GM18861 (cell line): ENCODE results near the gene SERINC1.
"Not testable (repeated sequence)": the region's sequence is repeated elsewhere in the genome, so short reads cannot be mapped to it uniquely, and the experiment has no call there.

ENCODE experiments used
- ATAC-seq: cut with Tn5 transposase; IDR thresholded peaks from one replicate; pipeline ENCODE4 v1.9.1; 2021; ENCODE audit not compliant: unreplicated experiment

Gene SERINC1

DNA sequence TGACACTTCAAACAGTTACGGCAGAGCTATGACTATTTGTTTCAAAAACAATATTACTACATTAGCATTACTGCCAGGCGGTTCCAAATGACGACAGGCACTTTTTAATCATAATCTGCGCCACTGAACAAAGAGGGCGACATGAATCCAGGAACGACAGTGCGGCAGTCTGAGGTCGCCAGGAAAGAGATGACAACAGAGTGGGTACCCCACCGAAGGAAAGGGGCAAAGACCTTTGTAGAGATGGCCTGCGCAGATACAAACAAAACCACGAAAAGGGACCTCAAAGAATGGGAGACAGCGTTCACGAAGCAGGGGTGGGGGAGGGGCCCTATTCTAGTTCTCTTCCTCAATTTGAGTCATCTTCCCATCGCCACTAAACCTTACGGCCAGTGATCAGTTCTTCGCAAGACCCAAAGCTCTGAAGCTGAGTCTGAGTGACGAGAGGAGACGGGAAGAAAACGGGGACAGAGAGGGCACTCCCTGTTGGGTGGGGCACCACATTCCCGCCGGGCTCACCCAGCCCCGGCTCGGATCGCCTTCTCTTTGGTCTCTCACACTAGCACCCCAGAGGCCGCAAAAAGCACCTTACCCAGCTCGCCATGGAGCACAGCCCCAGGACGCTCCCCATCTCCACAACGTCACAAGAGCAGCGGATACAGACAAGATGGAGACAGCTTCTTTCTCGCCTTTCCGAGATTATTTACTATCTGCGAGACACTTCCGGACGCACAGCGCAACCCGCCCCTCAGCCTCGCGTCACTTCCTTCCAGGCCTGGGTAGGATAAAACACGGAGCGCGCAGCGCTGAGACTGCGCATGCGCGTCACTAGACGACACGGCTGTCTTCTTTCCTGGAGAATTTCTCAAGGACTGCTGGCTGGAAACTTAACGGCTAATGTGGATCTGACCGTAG lies at the start of gene SERINC1:
Gene SERINC1, minus strand, starts transcription at position 701 of the 915 bp plus-strand sequence. Its CDS starts 70 bp downstream, at position 631.
- peak; percentile 99 for ATAC-seq

DNA sequence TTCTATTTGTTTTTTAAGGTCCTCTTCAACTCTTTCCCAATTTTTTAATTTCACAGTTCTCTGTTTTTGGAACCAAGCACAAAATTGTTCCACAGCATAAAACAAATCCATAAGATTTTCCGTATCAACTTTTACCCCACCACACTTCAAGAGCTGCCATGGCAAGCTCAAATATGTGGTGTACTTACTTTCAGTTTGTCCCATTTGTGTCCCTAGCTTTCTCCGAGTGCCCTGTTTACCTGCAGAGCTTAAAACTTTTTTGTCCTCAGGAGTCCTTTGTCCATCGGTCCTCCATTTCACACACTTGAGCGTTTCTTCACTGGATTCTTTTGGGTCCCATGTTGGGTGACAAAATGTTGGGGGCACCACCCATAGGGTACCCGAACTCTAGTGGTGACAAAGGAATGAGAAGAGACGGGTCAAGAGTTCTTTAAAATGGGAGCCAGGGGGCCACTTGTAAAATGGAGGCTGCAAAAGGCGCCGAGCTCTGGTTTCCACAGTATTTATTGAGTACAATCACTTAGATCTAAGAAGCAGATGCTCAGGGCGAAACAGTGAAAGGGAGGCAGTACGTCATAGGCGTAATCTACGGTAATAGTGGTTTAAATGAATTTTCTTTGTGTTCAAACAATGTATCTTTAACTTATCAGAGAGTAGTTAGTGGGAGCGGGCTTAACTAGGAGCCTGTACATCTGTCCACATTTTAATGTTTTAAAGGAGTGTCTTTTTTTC lies 39.8 kb upstream of the SERINC1 start:
- no peak for ATAC-seq

DNA sequence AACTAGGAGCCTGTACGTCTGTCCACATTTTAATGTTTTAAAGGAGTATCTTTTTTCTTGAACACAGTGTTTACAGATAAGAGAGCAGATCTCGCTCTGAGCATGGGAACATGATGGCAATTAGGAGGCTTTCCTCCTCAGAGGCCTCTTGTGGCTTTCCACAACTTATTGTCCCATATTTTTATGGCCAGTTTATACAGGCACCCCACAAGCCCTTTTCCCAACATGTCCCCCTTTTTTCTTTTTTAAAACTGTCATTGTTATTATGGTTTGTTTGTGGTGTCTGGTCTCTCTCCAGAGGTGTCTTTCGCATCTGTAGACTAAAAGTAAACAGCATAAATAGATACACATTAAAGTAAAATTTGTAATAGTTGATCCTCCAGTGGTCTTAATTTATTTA lies 33.6 kb upstream of the SERINC1 start:
- ATAC-seq: not testable (repeated sequence)

DNA sequence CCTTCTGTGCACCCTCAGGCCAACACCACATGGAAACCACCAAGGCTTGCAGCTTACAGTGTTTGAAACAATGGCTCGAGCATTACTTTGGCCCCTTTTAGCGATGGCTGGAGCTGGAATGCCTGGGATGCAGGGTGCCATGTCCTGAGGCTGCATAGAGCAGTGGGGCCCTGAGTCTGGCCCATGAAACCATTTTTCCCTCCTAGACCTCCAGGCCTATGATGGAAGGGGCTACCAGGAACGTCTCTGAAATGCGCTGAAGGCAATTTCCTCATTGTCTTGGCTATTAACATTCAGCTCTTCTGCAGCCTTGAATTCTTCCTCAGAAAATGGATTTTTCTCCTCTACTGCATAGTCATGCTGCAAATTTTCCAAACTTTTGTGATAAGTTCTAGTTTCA lies 29.9 kb upstream of the SERINC1 start:
- no peak for ATAC-seq

DNA sequence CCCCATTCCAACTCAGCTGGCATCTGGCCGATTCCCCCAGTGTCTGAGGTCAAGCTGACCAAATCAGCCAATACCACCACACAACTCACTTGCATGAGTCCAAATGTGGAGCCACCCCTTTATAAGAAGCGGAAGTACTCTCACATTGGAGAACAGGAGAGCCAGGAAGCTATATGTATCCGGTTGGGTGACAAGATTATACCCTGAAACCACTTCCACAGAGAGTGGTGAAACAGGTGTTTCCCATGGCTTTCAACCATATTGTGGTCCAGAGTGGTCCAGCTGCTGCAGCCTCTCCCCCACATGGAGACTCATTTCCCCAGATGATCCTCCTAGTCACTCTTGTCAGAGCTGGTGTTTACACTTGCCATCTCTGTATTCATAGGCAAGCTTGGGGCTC lies 24.0 kb upstream of the SERINC1 start:
- ATAC-seq: no peak

DNA sequence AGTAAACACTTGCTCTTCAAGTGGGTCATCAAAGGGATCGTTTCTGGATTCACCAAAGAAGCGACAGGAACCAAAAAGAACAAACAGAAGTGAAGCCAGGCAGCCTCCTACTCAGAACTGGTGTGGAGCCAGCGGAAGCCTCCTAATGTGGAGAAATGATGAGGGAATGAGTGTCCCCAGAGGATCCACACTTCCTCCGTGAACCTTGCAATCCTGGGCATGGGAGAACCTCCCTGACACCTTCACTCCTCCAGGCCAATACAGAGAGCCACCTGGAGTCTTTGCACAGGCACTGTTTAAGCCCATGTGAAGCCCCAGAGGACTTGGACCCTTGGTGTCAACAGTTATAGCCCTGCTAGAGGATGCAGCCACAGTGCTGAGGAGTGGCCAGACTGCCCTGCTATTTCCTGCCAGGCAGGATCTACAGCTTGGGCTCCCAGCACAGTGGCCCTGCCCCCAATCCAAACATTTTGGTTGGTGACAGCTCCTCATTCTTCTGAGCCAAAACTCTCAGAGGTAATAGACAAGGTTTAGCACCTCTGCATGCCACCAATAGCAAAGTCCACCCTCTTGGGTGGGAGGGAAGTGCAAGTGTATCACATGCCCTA lies 23.2 kb upstream of the SERINC1 start:
- ATAC-seq: no peak

DNA sequence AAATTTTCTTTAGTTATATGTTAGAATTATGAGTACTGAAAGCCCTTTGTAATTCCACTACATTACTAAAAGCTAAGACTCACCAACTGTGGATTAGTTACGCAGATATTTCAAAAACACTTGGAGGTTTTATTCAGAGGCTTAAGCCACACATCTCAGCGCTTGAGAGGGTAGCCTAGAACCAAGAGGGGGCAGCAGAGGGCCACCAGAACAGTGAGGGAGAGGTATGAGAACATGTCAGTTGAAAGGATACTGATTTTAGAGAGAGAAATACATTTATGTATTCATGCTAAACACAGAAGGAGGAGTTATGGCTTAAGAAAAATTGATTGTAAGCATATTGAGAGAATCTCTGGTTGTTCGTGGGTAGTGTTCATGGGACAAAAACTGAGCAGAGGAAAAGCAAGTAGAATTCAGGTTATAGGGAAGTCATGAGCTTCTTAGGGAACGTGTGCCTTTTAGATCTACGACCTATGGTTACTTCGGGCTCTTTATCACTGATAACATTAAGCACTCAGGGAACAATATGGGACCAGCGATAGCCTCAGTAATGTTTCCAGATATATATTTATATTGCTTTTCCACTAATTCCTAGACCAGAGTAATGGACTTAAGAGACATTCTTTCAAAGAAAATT lies 20.4 kb upstream of the SERINC1 start:
- peak; percentile 98 for ATAC-seq

DNA sequence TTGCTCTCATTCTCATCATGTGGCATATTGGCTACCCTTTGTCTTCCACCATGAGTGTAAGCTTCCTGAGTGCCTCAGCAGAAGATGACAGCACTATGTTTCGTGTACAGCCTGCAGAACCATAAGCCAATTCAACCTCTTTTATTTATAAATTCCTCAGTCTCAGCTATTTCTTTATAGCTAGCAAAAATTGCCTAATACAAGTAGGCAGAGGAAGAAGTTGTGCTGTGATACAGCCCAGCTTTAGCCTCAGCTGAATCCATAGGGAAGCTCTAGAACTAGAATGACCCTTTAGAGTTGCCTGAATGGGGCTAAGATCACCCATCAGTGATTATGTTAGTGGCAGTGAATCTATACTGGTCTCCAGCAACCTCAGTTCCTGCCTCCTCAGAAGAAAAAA lies 19.0 kb upstream of the SERINC1 start:
- ATAC-seq: no peak

DNA sequence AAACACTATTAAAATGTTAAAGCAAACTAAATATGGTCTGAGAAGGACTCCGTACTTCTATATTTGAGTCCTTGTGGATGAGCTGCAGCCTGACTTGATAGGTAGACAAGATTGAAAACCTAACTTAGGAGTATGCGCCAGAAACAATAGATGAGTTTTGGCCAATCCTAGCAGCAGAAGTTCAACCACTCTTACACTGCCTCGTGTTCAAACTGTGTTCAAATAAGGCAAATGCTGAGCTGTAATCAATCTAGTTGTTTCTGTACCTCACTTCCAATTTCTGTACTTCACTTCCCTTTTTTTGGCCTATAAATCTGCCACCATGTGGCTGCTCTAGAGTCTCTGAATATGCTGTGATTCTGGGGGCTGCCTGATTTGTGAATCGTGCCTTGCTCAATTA lies 13.2 kb upstream of the SERINC1 start:
- peak; percentile 93 for ATAC-seq

DNA sequence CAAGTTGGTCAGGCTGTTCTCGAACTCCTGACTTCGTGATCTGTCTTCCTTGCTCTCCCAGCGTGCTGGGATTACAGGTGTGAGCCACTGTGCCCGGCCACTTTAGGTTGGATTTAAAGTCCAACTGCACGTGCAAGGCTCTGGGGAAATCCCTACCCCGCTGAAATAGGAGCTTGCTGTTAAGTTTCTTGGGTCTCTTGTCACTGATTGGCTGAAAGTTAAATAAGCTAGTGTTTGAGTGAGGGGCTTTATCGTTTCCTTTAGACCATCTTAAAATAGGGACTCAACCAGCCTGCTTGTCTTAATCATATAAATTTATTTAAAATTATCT lies 11.1 kb upstream of the SERINC1 start:
- no peak for ATAC-seq

DNA sequence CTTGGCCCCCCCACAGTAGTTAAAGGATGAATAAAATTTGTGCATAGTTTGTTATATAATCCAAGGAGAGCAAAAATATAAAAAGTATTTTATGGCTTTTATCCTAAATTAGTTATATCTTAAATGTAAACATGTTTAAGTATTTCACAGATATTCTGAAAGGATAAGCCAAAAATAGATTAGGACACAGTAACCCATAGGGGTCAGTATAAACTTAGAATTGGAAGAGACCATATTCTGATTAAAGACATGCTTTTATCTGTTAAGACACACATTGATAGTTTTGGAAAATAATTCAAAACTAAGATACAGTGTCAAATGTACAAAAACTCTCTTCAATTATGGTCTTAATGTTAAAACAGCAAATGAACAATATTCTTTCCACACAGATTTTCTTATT lies 4.5 kb upstream of the SERINC1 start:
- no peak for ATAC-seq

DNA sequence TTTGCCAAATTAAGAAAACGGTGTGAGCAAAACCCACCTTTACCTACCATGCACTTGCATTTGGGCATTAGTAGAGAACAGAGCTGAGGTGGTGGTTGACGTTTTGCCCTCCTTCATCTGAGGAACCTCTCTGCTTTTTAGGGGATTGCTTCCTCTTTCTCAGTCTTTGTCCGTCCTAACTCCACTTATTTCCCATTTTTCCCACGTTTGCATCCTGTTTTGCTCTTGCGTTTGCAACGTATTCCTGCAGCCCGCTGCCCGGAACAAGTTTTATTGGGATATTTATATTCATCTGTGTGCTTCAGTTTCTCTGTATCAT lies 374 bp upstream of the SERINC1 start:
- ATAC-seq: peak; percentile 35

DNA sequence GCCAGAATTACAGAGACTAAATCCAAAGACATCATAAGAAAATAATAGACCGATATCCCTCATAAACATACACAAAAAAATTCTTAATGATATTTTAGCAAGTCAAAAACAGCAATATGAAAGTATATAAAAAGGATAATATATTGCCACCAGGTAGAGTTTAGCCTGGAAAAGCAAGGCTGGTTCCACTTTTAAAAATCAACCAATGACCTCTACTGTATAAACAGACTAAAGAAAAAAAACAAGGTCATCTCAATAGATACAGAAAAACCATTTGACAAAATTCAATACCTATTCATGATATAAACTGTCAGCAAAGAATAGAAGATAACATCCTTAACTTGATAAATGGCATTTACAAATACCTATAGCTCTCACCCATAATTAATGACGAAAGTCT lies 9.7 kb downstream of the SERINC1 start:
- no peak for ATAC-seq

DNA sequence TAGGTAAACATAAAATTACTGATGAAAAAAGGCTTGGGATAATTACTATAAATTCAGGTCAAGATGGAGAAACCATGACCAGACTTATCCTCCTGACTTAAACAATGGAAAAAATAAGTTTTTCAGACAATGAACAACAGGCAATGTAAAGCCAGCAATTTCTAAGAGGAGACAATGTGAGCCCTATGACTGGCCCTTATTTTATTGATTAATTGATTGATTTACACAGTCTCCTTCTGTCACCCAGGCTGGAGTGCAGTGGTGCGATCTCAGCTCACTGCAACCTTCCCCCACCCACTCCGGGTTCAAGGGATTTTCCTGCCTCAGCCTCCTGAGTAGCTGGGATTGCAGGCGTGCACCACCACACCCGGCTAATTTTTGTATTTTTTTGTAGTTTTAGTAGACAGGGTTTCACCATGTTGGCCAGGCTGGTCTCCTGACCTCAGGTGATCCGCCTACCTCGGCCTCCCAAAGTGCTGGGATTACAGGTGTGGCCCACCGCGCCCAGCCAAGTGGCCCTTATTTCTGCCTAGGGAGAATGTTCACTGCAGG lies 11.7 kb downstream of the SERINC1 start:
- not testable (repeated sequence) for ATAC-seq

DNA sequence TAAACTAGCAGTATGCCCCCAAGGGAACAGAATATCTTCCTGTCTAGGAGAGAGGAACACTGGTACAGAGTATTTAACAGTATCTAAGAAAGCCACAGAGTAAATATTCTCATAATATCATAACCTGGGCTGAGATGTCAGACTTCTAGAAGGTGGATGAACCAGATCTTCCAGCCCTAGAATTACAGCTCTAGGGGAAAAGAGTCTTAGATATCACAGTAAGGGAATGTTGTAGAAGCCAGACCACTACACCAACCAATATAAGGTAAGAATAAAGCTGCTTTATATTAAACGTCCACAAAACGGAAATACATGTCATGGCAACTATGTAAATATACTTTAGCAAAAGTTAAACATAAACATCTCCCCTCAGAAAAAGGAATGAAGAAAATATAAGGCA lies 12.4 kb downstream of the SERINC1 start:
- no peak for ATAC-seq

DNA sequence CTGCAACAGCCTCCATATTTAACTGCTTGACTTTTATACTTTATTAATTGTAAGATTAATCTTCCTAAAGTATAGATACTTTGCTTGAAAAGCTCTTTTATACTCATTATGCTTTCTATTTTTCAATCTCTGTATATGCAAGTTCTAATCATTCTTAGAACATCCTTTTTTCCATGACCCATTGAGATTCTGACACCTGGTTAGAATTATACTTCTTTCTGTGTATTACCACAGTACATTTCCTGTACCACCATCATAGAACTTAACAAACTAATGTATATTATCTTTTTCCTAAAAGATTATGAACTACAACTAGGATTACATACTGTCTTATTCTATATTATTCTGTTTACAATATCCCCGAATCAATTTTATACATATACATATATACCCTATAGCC lies 13.5 kb downstream of the SERINC1 start:
- ATAC-seq: no peak

DNA sequence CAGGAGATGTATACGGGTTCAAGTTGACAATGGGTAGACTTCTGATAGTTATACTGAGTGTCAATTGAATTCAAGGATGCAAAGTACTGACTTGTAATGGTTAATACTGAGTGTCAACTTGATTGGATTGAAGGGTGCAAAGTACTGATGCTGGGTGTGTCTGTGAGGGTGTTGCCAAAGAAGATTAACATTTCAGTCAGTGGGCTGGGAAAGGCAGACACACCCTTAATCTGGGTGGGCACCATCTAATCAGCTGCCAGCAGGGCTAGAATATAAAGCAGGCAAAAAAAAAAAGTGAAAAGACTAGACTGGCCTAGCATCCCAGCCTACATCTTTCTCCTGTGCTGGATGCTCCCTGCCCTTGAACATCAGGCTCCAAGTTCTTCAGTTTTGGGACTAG lies 16.5 kb downstream of the SERINC1 start:
- not testable (repeated sequence) for ATAC-seq

DNA sequence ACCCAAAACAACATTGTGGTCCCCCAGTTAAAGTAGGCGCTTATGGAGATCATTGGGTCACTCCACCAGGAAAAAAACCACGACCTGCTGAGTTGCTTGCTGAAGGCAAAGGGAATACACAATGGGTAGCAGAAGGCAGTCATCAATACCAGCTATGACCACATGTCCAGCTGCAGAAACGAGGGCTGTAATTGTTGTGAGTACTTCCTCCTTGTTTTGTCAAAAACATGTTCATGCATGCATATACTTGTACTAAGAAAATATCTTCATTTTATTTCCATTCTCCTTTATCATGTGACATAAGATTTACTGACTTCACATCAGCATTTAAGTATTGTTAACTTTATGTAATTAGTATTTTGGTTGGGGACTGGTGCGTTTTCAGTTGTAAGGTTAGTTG lies 16.9 kb downstream of the SERINC1 start:
- no peak for ATAC-seq

DNA sequence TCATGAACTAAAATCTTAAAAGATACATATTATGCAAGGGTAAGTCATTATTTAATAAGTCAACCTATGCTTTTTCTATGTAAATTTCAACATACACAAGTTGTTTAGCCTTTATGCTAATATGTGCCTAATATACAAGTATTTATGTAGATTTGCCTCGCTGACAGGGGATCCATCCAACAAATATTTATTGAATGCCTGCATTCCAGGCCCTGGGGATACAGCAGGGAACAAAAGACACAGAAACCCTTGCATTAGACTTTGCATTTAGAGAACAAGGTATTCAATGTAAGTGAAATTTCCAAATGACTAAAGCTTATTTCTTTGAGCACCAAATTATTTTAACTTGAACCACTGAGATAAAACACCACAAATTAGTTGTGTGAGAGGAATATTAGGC lies 19.1 kb downstream of the SERINC1 start:
- ATAC-seq: no peak

DNA sequence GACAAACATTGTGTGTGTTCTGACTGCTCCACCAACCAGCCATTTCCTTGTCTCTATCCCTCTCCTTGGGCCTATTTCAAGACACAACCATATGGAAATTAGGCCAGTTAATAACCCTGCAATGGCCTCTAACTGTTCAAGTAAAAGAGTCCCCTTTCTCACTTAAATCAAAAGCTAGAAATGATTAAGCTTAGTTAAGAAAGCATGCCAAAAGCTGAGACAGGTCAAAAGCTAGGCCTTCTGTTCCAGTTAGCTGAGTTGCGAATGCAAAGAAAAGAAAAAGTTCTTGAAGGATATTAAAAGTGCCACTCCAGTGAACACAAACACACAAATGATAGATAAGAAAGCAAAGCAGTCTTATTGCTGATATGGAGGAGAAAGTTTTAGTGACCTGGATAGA lies 22.5 kb downstream of the SERINC1 start:
- no peak for ATAC-seq

DNA sequence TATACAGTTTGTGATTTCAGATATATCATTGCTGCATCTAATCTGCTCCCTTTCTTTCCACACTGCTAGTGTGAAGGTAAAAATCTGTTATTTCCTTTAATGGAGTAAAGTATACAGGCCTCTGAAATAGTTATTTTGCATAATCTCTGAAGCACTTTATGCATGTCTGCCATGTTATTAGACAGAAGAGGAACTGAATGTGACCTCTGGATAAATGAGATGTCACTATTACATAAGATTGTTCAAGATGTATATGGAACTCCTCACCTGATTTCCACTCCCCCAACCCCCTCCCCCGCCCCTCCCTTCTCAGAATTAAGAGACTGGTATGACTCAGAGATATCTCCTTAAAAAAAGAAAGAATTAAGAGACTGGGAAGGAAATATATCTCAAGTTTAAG lies 26.3 kb downstream of the SERINC1 start:
- ATAC-seq: no peak
